ENCODE results near the gene TMEM238. TPM values are rescaled to one million over a fixed set of nuclear protein-coding genes. Genes with fewer than 3 reads are reported as not detected.
A peak's percentile ranks its signal among the peaks of the same experiment; 100 is the strongest.
"Not testable (repeated sequence)": the region's sequence is repeated elsewhere in the genome, so short reads cannot be mapped to it uniquely, and the experiment has no call there.

Gene TMEM238, protein sequence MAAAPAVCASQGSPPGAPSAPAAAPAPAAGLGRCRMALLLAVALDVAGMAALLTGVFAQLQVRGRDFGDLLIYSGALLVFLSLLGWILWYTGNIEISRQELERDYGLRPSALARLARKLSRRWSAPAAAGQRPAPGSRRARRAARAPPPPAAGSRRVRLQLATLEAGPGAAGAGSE
- total RNA-seq: 10 to 100 TPM; 19.2 to 19.3 TPM

DNA sequence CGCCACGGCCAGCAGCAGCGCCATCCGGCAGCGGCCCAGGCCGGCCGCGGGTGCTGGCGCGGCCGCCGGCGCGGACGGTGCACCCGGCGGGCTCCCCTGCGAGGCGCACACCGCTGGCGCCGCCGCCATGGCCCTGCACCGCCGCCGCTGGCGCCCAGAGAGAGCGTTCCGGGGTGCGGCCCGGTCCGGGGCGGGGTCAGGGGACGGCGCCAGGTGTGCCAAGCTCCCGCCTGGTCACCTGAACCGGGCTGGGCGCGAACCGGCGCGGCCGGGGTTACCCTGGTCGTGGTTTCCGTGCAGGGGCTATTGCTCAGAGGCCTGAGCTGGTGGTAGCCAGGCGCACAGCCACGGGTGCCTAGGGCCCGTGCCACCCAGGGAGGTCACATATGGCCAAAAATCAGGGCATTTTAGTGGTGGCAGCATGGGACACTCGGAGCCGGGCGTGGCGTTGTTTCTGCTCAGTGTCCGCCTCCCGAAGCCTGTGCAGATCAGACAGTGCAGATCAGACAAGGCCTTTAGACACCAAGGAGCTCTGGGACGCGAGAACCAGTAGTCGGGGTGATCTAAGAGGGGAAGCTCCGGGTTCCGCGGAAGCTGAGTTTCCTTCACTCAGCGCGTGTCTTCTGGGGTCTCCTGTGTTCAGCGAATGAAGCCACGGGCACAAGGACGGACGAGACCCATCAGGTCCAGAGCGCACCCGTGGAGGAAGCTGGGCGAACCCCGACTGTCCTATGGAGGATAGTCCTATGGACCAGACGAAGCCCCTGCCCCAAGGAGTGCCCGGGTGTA, at the start of gene TMEM238:
Gene TMEM238 (minus strand): TSS at position 162 of the 789 bp plus-strand sequence. CDS start 33 bp downstream, at position 129.
- Mint-ChIP-seq H3K27me3 (no peaks in the 10 kb centered on the region), H3K9me3 (no peaks in the 10 kb centered on the region)

DNA sequence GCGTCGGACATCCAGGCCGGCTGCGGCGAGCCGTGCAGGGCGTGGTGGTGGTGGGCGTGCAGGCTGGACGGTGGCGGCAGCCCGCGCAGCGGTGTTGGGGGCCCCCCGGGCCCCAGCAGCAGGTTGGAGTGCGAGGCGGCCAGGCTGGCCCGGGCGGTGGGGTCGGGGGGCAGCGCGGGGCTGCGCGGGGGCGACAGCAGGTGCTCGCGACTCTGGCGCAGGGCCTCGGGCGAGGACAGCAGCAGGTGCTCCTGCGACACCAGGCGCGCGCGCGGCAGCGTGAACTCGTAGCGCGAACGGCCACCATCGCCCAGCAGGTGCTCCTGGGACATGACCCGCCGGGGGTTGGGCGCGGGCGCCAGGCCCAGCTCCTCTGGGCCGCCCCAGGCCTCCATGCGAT, 49.2 kb upstream of the TMEM238 start:
- Mint-ChIP-seq H3K4me1 (no peaks in the 10 kb centered on the region), H3K27me3 (peaks cover 16% of the 10 kb centered on the region), H3K36me3 (ENCODE audit: low read depth) (no peaks in the 10 kb centered on the region), H3K9me3 (peaks cover 9% of the 10 kb centered on the region), H3K27ac (no peak overlapping the region), H3K4me3 (no peak overlapping the region)
- CTCF ChIA-PET: no interaction called here
- no peak for DNase-seq
- POLR2A ChIA-PET: no interaction called here

More for the DNA sequence above, at the start of gene TMEM238:
- DNase-seq: peak; percentile 58
- ChIA-PET CTCF (interaction anchor here (1.0 to 2.4 kb wide), 15 partner anchors 12 to 270 kb away, joined by 3 to 30 read pairs (median 6); partner anchors contain the start of genes HSPBP1, KMT5C, U2AF2 and UBE2S), POLR2A (interaction anchor here (0.8 to 3.4 kb wide), 21 partner anchors 9 to 304 kb away, joined by 3 to 77 read pairs (median 7); partner anchors contain the start of genes FIZ1, HSPBP1, KMT5C and PPP1R12C)
- peak within 1 kb of the TSS; percentile 100 for H3K4me3 Mint-ChIP-seq
- peaks cover 61% of the 10 kb centered on the region for H3K4me1 Mint-ChIP-seq
- H3K36me3 Mint-ChIP-seq (ENCODE audit: low read depth): peaks cover 49% of the 10 kb centered on the region
- H3K27ac Mint-ChIP-seq: peak within 1 kb of the TSS; percentile 98

DNA sequence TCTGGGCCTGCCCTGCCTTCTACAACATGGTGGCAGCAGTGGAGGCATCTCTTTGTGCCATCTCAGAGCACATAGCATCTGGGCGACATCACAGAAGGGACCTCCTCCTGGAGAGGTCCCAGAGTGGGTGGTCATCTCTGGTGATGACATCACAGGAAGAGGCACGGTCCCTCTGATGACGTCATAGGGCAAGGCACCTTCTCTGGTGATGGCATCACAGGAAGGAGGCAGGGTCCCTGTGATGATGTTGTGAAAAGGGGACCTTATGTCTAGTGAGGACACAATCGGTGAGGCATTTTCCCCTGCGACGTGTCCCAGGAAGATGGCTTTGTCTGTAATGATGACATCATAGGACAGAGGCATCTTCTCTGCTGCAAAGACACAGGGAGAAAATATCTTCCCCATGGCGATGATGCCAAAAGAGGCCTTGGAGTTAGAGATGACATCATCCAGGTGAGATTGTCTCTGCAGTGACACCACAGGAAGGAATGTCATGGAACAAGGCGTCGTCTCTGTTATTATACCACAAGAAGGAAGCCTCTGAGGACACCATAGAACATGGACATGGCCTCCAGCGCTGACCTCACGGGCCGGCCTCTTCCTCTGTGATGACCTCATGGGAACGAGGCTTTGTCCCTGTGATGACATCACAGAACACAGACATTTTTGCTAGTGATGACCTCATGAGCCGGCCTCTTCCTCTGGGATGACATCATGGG, 48.3 kb upstream of the TMEM238 start:
- no peaks in the 10 kb centered on the region for H3K36me3 Mint-ChIP-seq (ENCODE audit: low read depth)
- H3K4me1 Mint-ChIP-seq: no peaks in the 10 kb centered on the region
- no peak overlapping the region for H3K27ac Mint-ChIP-seq
- H3K9me3 Mint-ChIP-seq: peaks cover 9% of the 10 kb centered on the region
- POLR2A ChIA-PET: no interaction called here
- CTCF ChIA-PET: no interaction called here
- H3K4me3 Mint-ChIP-seq: no peak overlapping the region
- no peak for DNase-seq
- peaks cover 16% of the 10 kb centered on the region for H3K27me3 Mint-ChIP-seq

DNA sequence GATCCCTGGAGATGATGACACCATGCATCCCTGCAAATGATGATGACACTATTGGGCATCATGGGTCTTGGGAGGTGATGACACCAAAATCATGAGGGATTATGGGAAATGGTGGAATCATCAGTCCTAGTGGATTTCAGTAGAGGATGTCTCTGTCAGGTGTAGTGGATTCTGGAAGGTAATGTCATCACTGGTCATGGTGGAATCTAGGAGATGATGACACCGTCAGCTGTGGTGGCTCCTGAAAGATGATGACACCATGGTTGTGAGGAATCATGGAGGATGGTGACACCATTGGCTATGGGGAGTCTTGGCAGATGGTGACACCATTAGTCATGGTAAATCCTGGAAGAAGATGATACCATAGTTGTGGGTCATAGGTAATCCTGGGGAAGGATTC, 47.1 kb upstream of the TMEM238 start:
- Mint-ChIP-seq H3K4me3 (no peak overlapping the region), H3K27me3 (peaks cover 16% of the 10 kb centered on the region), H3K4me1 (no peaks in the 10 kb centered on the region), H3K9me3 (peaks cover 9% of the 10 kb centered on the region), H3K36me3 (ENCODE audit: low read depth) (no peaks in the 10 kb centered on the region), H3K27ac (no peak overlapping the region)
- ChIA-PET CTCF (no interaction called here), POLR2A (no interaction called here)
- DNase-seq: no peak

DNA sequence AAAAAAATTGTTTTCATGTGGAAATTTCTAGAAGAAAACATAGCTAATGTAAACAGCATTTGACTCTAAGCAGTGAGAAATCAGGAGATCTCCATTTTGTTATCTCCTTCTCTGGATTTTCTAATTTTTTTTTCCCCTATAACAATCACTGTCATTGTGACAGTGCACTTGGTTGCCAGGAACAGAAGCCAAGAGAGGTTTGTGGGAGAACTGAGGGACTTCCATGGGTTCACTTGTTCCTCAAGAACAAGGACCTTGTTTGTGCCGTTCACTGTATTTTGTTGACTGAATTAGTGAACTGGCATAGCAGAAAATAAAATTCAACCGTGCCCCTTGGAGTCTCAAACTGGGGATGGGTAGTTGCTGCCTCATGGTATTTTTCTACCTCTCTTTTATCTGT, 42.0 kb upstream of the TMEM238 start:
- H3K36me3 Mint-ChIP-seq (ENCODE audit: low read depth): no peaks in the 10 kb centered on the region
- CTCF ChIA-PET: no interaction called here
- H3K4me3 Mint-ChIP-seq: no peak overlapping the region
- peaks cover 1% of the 10 kb centered on the region for H3K9me3 Mint-ChIP-seq
- no peak overlapping the region for H3K27ac Mint-ChIP-seq
- DNase-seq: no peak
- peaks cover 18% of the 10 kb centered on the region for H3K27me3 Mint-ChIP-seq
- POLR2A ChIA-PET: interaction anchor here (1.9 kb wide), 1 partner anchor 19 kb away, joined by 5 read pairs; the partner anchor contains the start of gene UBE2S
- H3K4me1 Mint-ChIP-seq: peaks cover 7% of the 10 kb centered on the region

DNA sequence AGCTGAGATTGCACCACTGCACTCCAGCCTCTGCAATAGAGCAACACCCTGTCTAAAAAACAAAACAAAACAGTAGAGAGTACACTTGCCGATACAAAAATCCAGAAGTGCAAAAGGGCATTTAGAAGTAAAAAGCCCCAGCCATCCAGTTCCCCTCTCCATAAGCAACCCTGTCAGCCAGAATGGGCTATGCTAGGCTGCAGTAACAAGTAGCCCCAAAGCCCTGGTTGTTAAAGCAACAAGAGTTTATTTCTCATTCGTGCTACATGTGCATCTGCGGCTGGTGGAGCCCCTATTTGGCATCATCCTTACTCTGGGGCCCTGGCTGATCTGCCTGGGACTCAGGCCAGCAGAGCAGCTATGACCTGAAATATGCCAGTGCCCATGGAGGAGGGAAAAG, 40.4 kb upstream of the TMEM238 start:
- POLR2A ChIA-PET: interaction anchor here (1.1 kb wide), 1 partner anchor 17 kb away, joined by 3 read pairs; the partner anchor contains the start of gene UBE2S

DNA sequence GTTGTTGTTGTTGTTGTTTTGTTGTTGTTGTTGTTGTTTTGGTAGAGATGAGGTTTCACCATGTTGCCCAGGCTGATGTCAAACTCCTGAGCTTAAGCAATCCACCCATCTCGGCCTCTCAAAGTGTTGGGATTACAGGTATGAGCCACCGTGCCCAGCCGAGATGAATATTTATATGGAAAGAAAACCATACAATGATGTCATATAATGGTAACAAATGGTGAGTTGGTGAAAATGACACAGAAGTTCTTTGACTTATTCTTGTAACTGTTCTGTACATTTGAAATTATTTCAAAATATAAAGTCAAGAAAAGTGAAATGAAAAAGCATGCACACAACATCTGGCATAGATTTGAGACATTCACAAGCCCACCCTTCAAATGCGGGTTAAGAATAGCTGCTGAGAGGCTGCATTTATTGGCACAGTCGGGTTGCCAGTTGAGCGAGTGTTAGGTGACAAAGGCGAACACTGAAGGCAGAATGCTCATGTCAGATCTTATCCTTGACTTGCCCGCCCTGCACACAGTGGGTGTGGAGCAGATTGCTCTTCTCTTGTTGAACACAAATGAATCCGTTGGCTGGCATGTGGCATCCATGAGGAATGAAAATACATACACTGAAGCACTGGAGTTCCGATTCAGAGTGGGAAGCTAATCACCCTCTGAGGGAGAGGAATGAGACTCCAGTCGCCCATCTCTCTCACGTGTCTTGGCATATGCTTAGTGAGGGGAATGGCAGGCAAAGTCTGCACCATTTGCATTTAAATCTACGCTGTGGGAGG, 39.3 kb upstream of the TMEM238 start:
- CTCF ChIA-PET: no interaction called here
- Mint-ChIP-seq H3K27me3 (peaks cover 19% of the 10 kb centered on the region), H3K4me1 (peaks cover 16% of the 10 kb centered on the region), H3K4me3 (no peak overlapping the region), H3K9me3 (no peaks in the 10 kb centered on the region), H3K36me3 (ENCODE audit: low read depth) (no peaks in the 10 kb centered on the region), H3K27ac (no peak overlapping the region)
- POLR2A ChIA-PET: interaction anchor here (1.6 kb wide), 1 partner anchor 164 kb away, joined by 5 read pairs; no protein-coding TSS in a partner anchor
- DNase-seq: no peak

More for the DNA sequence above, 40.4 kb upstream of the TMEM238 start:
- Mint-ChIP-seq H3K36me3 (ENCODE audit: low read depth) (no peaks in the 10 kb centered on the region), H3K4me1 (peaks cover 16% of the 10 kb centered on the region), H3K27ac (no peak overlapping the region), H3K27me3 (peaks cover 21% of the 10 kb centered on the region), H3K9me3 (no peaks in the 10 kb centered on the region), H3K4me3 (no peak overlapping the region)
- CTCF ChIA-PET: no interaction called here
- no peak for DNase-seq

DNA sequence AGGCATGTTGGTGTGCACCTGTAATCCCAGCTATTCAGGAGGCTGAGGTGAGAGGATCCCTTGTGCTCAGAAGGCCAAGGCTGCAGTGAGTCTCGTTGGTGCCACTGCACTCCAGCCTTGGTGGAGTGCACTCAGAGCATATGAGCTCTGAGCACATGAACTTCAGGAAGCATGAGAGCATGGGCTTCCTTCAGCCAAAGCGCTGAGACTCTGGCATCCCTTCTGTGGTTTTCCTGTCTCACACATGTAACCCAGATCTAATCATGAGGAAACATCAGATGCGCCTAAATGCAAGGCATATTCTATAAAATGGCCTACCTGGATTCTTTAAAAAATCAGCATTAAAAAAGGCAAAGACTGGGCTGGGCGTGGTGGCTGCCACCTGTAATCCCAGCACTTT, 37.2 kb upstream of the TMEM238 start:
- not testable (repeated sequence) for H3K9me3 Mint-ChIP-seq; H3K36me3 Mint-ChIP-seq (ENCODE audit: low read depth); H3K4me3 Mint-ChIP-seq; H3K27ac Mint-ChIP-seq
- ChIA-PET CTCF (interaction anchor here (0.6 to 0.7 kb wide), 2 partner anchors 119 to 162 kb away, joined by 3 read pairs; no protein-coding TSS in a partner anchor), POLR2A (interaction anchor here (1.7 kb wide), 1 partner anchor 14 kb away, joined by 6 read pairs; the partner anchor contains the start of gene UBE2S)
- DNase-seq: peak; percentile 51
- Mint-ChIP-seq H3K27me3 (peaks cover 20% of the 10 kb centered on the region), H3K4me1 (peaks cover 21% of the 10 kb centered on the region)

DNA sequence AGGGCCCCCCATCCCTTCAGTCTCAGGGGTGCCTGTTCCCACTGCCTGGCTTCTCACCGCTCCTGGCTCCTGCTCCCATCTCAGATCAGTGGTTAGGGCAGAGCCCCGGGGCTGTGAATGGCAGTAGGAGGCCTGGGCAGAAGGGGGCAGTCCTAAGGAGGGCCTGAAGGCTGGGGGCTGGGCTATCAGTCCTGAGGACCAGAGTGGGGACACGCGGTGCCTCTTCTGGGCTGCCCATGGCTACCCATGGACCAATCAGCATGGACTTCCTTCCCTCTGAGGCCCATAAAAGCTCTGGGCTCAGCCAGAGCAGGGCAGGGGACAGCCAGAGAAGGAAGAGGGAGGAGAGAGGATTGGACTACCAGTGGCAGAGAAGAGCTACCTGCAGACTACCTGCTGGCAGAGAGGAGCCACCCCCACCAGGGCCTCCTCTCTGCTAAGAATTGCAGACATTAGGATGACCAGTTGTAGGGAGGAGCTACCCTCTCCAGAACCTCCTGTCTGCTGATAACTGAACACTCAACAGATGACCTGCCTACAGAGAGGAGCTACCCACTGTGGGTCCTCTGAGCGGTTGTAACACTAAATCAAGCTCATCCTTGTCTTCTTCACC, 35.6 kb upstream of the TMEM238 start:
- DNase-seq: no peak
- H3K4me3 Mint-ChIP-seq: no peak overlapping the region
- ChIA-PET CTCF (interaction anchor here (0.7 to 1.9 kb wide), 3 partner anchors 54 to 118 kb away, joined by 3 to 7 read pairs (median 3); no protein-coding TSS in a partner anchor), POLR2A (interaction anchor here (4.5 kb wide), 1 partner anchor 13 kb away, joined by 22 read pairs; the partner anchor contains the start of gene UBE2S)
- no peak overlapping the region for H3K27ac Mint-ChIP-seq
- H3K27me3 Mint-ChIP-seq: peaks cover 17% of the 10 kb centered on the region
- no peaks in the 10 kb centered on the region for H3K9me3 Mint-ChIP-seq
- H3K36me3 Mint-ChIP-seq (ENCODE audit: low read depth): no peaks in the 10 kb centered on the region
- H3K4me1 Mint-ChIP-seq: peaks cover 21% of the 10 kb centered on the region

DNA sequence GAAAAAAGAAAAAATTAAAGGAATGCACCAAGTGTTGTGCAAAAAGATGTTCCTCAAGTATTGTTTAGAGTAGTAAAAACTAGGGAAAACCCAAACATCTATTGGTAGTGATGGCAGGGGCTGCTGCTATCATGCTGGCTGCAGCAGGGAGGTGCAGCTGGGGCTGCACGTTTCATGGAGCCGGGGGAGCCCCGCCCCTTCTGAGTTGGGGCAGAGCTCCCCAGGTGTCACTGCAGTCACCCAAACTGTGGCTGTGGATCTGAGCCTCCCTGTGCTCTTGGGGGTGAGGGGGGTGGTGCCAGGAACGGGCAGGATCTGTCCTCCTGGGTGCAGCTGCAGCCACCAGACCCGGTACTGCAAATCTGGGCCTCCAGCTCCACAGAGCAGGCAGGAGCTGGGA, 35.0 kb upstream of the TMEM238 start:
- CTCF ChIA-PET: interaction anchor here (0.7 to 1.9 kb wide), 5 partner anchors 10 to 278 kb away, joined by 3 to 7 read pairs (median 4); no protein-coding TSS in a partner anchor
- Mint-ChIP-seq H3K9me3 (no peaks in the 10 kb centered on the region), H3K4me1 (peaks cover 21% of the 10 kb centered on the region), H3K4me3 (no peak overlapping the region), H3K36me3 (ENCODE audit: low read depth) (no peaks in the 10 kb centered on the region), H3K27ac (no peak overlapping the region), H3K27me3 (peaks cover 16% of the 10 kb centered on the region)
- DNase-seq: no peak
- POLR2A ChIA-PET: interaction anchor here (4.5 kb wide), 1 partner anchor 12 kb away, joined by 22 read pairs; the partner anchor contains the start of gene UBE2S

DNA sequence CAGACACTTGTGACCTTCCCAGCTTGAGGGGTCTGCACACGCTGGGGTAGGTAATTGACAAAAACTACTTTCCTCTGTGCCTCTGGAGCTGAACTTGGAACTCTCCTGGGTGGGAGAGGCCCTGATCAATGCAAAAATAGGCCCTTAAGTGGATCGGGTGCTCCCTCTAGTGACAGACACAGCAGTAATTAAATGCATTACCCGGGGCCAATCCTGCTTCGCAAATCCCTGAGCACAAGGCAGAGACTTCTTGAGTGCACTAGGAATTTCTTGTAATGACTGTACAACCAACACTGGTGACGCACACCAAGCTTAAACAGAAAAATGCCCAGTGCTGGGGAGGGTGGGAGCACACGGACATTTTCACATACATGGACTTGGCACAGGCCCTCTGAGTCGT, 34.1 kb upstream of the TMEM238 start:
- H3K36me3 Mint-ChIP-seq (ENCODE audit: low read depth): no peaks in the 10 kb centered on the region
- H3K27ac Mint-ChIP-seq: no peak overlapping the region
- peaks cover 21% of the 10 kb centered on the region for H3K4me1 Mint-ChIP-seq
- H3K4me3 Mint-ChIP-seq: no peak overlapping the region
- ChIA-PET POLR2A (interaction anchor here (4.5 kb wide), 1 partner anchor 11 kb away, joined by 22 read pairs; the partner anchor contains the start of gene UBE2S), CTCF (interaction anchor here (0.6 to 1.9 kb wide), 11 partner anchors 9 to 277 kb away, joined by 3 to 8 read pairs (median 4); partner anchors contain the start of genes TMEM238 and UBE2S)
- peaks cover 12% of the 10 kb centered on the region for H3K27me3 Mint-ChIP-seq
- peak; percentile 56 for DNase-seq
- no peaks in the 10 kb centered on the region for H3K9me3 Mint-ChIP-seq

Measured in activated CD4-positive, alpha-beta memory T cell treated with anti-CD3 and anti-CD28 coated beads, Interleukin-2, amount 10 ng/mL, durations not matched to agents 7 days and 5 days (primary cell).